Measurements from ENCODE around the gene RAB10.

DNA sequence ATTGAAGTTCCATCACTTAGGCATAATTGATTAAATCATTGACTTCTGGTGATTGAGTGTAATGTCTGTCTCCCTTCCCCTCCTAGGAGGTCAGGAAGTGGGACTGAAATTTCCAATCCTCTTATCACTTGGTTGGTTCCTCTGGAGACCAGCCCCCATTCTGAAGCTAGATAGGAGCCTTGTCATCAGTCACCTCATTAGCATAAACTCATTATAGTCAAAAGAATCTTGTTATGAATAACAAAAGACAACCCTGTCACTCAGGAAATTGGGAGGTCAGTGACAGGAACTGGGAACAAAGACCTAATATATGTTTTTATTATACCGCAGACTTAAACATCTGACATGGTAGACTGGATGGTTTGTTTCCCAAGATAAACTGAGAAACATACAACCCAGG, 78.3 kb downstream of the RAB10 start:
- TF ChIP-seq, protein P1, sequence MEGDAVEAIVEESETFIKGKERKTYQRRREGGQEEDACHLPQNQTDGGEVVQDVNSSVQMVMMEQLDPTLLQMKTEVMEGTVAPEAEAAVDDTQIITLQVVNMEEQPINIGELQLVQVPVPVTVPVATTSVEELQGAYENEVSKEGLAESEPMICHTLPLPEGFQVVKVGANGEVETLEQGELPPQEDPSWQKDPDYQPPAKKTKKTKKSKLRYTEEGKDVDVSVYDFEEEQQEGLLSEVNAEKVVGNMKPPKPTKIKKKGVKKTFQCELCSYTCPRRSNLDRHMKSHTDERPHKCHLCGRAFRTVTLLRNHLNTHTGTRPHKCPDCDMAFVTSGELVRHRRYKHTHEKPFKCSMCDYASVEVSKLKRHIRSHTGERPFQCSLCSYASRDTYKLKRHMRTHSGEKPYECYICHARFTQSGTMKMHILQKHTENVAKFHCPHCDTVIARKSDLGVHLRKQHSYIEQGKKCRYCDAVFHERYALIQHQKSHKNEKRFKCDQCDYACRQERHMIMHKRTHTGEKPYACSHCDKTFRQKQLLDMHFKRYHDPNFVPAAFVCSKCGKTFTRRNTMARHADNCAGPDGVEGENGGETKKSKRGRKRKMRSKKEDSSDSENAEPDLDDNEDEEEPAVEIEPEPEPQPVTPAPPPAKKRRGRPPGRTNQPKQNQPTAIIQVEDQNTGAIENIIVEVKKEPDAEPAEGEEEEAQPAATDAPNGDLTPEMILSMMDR (IDR thresholded peaks at IDR 0.05; ENCODE audit: low read depth, low read length, missing input control): no peak
- no peak for TF ChIP-seq GABPA (IDR thresholded peaks at IDR 0.05 in 1 of 2, conservative IDR thresholded peaks at IDR 0.05 in 1 of 2)
- TF ChIP-seq, protein P2, sequence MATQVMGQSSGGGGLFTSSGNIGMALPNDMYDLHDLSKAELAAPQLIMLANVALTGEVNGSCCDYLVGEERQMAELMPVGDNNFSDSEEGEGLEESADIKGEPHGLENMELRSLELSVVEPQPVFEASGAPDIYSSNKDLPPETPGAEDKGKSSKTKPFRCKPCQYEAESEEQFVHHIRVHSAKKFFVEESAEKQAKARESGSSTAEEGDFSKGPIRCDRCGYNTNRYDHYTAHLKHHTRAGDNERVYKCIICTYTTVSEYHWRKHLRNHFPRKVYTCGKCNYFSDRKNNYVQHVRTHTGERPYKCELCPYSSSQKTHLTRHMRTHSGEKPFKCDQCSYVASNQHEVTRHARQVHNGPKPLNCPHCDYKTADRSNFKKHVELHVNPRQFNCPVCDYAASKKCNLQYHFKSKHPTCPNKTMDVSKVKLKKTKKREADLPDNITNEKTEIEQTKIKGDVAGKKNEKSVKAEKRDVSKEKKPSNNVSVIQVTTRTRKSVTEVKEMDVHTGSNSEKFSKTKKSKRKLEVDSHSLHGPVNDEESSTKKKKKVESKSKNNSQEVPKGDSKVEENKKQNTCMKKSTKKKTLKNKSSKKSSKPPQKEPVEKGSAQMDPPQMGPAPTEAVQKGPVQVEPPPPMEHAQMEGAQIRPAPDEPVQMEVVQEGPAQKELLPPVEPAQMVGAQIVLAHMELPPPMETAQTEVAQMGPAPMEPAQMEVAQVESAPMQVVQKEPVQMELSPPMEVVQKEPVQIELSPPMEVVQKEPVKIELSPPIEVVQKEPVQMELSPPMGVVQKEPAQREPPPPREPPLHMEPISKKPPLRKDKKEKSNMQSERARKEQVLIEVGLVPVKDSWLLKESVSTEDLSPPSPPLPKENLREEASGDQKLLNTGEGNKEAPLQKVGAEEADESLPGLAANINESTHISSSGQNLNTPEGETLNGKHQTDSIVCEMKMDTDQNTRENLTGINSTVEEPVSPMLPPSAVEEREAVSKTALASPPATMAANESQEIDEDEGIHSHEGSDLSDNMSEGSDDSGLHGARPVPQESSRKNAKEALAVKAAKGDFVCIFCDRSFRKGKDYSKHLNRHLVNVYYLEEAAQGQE (IDR thresholded peaks at IDR 0.05): no peak
- TF ChIP-seq YY1 (IDR thresholded peaks at IDR 0.05): no peak
- TF ChIP-seq, protein P3, sequence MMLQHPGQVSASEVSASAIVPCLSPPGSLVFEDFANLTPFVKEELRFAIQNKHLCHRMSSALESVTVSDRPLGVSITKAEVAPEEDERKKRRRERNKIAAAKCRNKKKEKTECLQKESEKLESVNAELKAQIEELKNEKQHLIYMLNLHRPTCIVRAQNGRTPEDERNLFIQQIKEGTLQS (IDR thresholded peaks at IDR 0.05): no peak
- no peak for TF ChIP-seq SP1 (IDR thresholded peaks at IDR 0.05)
- TF ChIP-seq, protein P4, sequence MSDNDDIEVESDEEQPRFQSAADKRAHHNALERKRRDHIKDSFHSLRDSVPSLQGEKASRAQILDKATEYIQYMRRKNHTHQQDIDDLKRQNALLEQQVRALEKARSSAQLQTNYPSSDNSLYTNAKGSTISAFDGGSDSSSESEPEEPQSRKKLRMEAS (IDR thresholded peaks at IDR 0.05): no peak
- no peak for TF ChIP-seq TAF1 (conservative IDR thresholded peaks at IDR 0.05)

Data from liver (tissue), 3 donors.